K562 (cell line): Measurements from ENCODE around the gene CMIP. TPM values are rescaled to one million over a fixed set of nuclear protein-coding genes. Genes with fewer than 3 reads are reported as not detected.

ENCODE experiments used
- CREM ChIP-seq: IDR thresholded peaks from 2 replicates; pipeline ENCODE4 v1.6.1; 2014; ENCODE audit warnings: antibody characterized with exemption, low read depth
- CTCF ChIP-seq, 3 experiments: IDR thresholded peaks in 2 of 3; conservative IDR thresholded peaks in 1 of 3; 2 replicates each; pipeline ENCODE4 v1.5.1; 2011 to 2012; ENCODE audit warnings: low read length in 3 of 3, mild to moderate bottlenecking in 3 of 3, control low read depth in 2 of 3, improper control_type of control experiment in 1 of 3, inconsistent platforms in 1 of 3, low read depth in 1 of 3, mixed read lengths in 1 of 3, moderate library complexity in 1 of 3; ENCODE audit not compliant: insufficient read depth in 2 of 3
- ETS2 ChIP-seq: IDR thresholded peaks from 2 replicates; pipeline ENCODE4 v1.6.1; 2016; ENCODE audit warnings: borderline replicate concordance, missing genetic modification characterization, mild to moderate bottlenecking, moderate library complexity, missing compliant biosample characterization; ENCODE audit not compliant: poor library complexity, severe bottlenecking
- FOXA3 ChIP-seq, 2 experiments: fragments of 450-650 bp in 1 of 2; sonication (generic) in 1 of 2; formaldehyde crosslinking; IDR thresholded peaks in 1 of 2; conservative IDR thresholded peaks in 1 of 2; 2 replicates each; pipeline versions ENCODE4 v1.4.0 to v1.8.0; 2020 to 2022; ENCODE audit warnings: mild to moderate bottlenecking in 2 of 2, missing genetic modification reagents in 1 of 2
- FOXJ2 ChIP-seq: fragments of 200-800 bp; sonication (Bioruptor generic); IDR thresholded peaks from 2 replicates; pipeline ENCODE4 v1.6.1; 2016; ENCODE audit warnings: missing genetic modification characterization, missing compliant biosample characterization
- HDAC1 ChIP-seq, 2 experiments: fragments of 450-650 bp; IDR thresholded peaks; 2 replicates each; pipeline ENCODE4 v1.6.1; 2016 to 2017; ENCODE audit warnings: inconsistent platforms in 1 of 2, mild to moderate bottlenecking in 1 of 2, moderate library complexity in 1 of 2
- HDAC2 ChIP-seq: fragments of 450-650 bp; IDR thresholded peaks from 2 replicates; pipeline ENCODE4 v1.6.1; 2016; ENCODE audit warnings: mild to moderate bottlenecking
- JUND ChIP-seq, 2 experiments: IDR thresholded peaks; 2 replicates in 1 of 2; 3 replicates in 1 of 2; pipeline ENCODE4 v1.6.1; 2011; ENCODE audit warnings: borderline replicate concordance in 2 of 2, low read depth in 2 of 2, low read length in 2 of 2, improper control_type of control experiment in 1 of 2, missing biosample characterization in 1 of 2, missing genetic modification characterization in 1 of 2, missing genetic modification reagents in 1 of 2
- KLF16 ChIP-seq: IDR thresholded peaks from 2 replicates; pipeline ENCODE4 v1.6.1; 2016; ENCODE audit warnings: antibody characterized with exemption
- LEF1 ChIP-seq: fragments of 450-650 bp; IDR thresholded peaks from 2 replicates; pipeline ENCODE4 v1.6.1; 2016; ENCODE audit warnings: mild to moderate bottlenecking
- MEIS2 ChIP-seq: fragments of 450-650 bp; IDR thresholded peaks from 2 replicates; pipeline ENCODE4 v1.6.1; 2014; ENCODE audit warnings: mild to moderate bottlenecking; ENCODE audit not compliant: partially characterized antibody
- RBBP5 ChIP-seq: fragments of 200-600 bp; sonication (generic); IDR thresholded peaks from 2 replicates; pipeline ENCODE4 v1.6.1; 2012; ENCODE audit warnings: borderline replicate concordance, mild to moderate bottlenecking, low read length, control low read depth, inconsistent platforms; ENCODE audit not compliant: insufficient read depth, poor library complexity, severe bottlenecking
- RCOR1 ChIP-seq, 2 experiments: IDR thresholded peaks; 2 replicates each; pipeline ENCODE4 v1.6.1; 2012; ENCODE audit warnings: low read depth in 2 of 2, low read length in 2 of 2, borderline replicate concordance in 1 of 2, improper control_type of control experiment in 1 of 2
- SMAD1 ChIP-seq: fragments of 150-350 bp; IDR thresholded peaks from 2 replicates; pipeline ENCODE4 v1.6.1; 2014; ENCODE audit warnings: low read length, low read depth; ENCODE audit not compliant: partially characterized antibody
- ZNF280B ChIP-seq: fragments of 250-450 bp; sonication (Bioruptor Pico); IDR thresholded peaks from 2 replicates; pipeline ENCODE4 v1.5.1; 2021; ENCODE audit warnings: mild to moderate bottlenecking
- ZNF584 ChIP-seq: fragments of 200-800 bp; sonication (Bioruptor generic); IDR thresholded peaks from 2 replicates; pipeline ENCODE4 v1.6.1; 2016; ENCODE audit warnings: low read depth, mild to moderate bottlenecking, missing genetic modification characterization, missing compliant biosample characterization
- polyA plus RNA-seq, 8 experiments: library from polyadenylated mRNA; depleted of rRNA in 4 of 8; stranded (reverse) in 5 of 8; unstranded in 3 of 8; fragments of >200 nt; fragmentation: Nextera tagmentation in 2 of 8; fragmentation: Illumina TruSeq in 1 of 8; extraction: Ambion mirVana in 2 of 8; extraction: Trizol in 1 of 8; gene quantifications; 2 replicates each; pipeline versions ENCODE4 v1.2.1 to v1.2.3, GENCODE V29; 2011 to 2014; ENCODE audit warnings: inconsistent platforms in 1 of 8, missing spikeins in 1 of 8
- total RNA-seq, 7 experiments: library from RNA; depleted of rRNA in 6 of 7; stranded (reverse); fragments of >200 nt in 6 of 7; fragmentation: Illumina TruSeq in 2 of 7; extraction: Trizol in 2 of 7; gene quantifications; 2 replicates each; pipeline versions ENCODE4 v1.2.1 to v1.2.3, GENCODE V29; 2011 to 2021; ENCODE audit warnings: low replicate concordance in 1 of 7
- TF ChIP-seq, protein P1 (sequence below): sonication (generic); formaldehyde crosslinking; IDR thresholded peaks from 2 replicates; pipeline ENCODE4 v1.8.0; 2022; ENCODE audit warnings: missing genetic modification reagents, mild to moderate bottlenecking, moderate library complexity, borderline replicate concordance
- TF ChIP-seq, protein P2 (sequence below): IDR thresholded peaks from 2 replicates; pipeline ENCODE4 v1.6.1; 2012; ENCODE audit warnings: low read depth, low read length, improper control_type of control experiment, borderline replicate concordance

The CMIP gene
- total and polyA plus RNA-seq, 9 of the 15 experiments (the other 6 are each of a cell fraction or from before 2014, with no cell fraction given), result 0.94 to 82.5 (median 10.3) TPM

DNA sequence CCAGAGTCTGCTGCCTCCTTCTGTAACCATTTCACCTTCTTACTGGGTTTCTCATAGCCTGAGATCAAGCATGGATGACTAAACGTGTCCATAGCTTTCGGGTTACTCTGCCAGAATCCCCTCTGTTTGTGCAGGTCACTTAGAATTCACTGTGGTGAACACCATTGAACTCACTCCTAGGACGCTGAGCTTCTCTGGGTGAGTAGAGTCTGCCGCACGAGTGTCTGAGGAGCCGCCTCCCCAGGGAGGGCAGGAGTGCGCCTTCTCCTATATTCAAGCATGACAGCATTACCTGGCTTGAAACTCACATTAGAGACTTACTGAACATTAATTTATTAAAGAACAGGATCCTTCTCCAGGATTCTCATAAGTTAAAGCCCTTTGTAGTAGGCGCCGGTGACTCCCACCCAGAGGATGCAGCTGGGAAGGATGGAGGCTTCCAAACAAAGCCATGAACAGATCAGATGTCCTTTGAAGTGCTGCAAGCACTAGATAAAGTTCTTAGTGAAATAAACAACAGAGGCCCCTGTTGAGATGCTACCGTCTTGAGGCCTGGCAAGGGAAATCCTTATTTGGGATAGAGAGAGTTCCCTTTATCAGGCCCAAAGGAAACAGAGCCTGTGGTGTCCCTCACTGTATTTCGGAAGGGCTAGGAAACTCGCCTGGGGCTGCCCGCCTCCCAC, 189.9 kb downstream of the CMIP start (continued):
- TF ChIP-seq RCOR1 (IDR thresholded peaks at IDR 0.05; ENCODE audit: borderline replicate concordance in 1 of 2, low read depth in 2 of 2, low read length in 2 of 2), result peak in 1 of 2 experiments; percentile 91; a peak in 3 of 4 replicates
- TF ChIP-seq RBBP5, result peak; percentile 54
- peak in 1 of 2 experiments; percentile 44; a peak in 2 of 4 replicates for TF ChIP-seq FOXA3 (CRISPR knock-in tag; conservative IDR thresholded peaks at IDR 0.05 in 1 of 2, IDR thresholded peaks at IDR 0.05 in 1 of 2)
- TF ChIP-seq CREM, result 0 out of 2 replicates have a peak, but pooled peaks have one; percentile 30
- TF ChIP-seq LEF1, result peak; percentile 87
- TF ChIP-seq FOXJ2 (tag), result peak; percentile 43; the same call in 1 of the 2 replicates
- TF ChIP-seq JUND (IDR thresholded peaks at IDR 0.05; ENCODE audit: borderline replicate concordance, low read depth, low read length), result peak; percentile 45
- TF ChIP-seq JUND (tag; IDR thresholded peaks at IDR 0.05; ENCODE audit: borderline replicate concordance, low read depth, low read length), result peak; percentile 62; the same call in 1 of the 3 replicates
- TF ChIP-seq, protein P1, sequence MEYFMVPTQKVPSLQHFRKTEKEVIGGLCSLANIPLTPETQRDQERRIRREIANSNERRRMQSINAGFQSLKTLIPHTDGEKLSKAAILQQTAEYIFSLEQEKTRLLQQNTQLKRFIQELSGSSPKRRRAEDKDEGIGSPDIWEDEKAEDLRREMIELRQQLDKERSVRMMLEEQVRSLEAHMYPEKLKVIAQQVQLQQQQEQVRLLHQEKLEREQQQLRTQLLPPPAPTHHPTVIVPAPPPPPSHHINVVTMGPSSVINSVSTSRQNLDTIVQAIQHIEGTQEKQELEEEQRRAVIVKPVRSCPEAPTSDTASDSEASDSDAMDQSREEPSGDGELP (CRISPR knock-in tag), result peak; percentile 73
- peak in 1 of 3 experiments; percentile 10; a peak in 1 of 6 replicates for TF ChIP-seq CTCF (IDR thresholded peaks at IDR 0.05 in 2 of 3, conservative IDR thresholded peaks at IDR 0.05 in 1 of 3; ENCODE audit: insufficient read depth in 2 of 3, low read depth in 1 of 3, low read length in 3 of 3)
- TF ChIP-seq HDAC2, result peak; percentile 79
- peak; percentile 25 for TF ChIP-seq SMAD1
- TF ChIP-seq ZNF584 (CRISPR knock-in tag), result peak; percentile 77
- no peak for TF ChIP-seq ZNF280B (CRISPR knock-in tag)
- TF ChIP-seq, protein P2, sequence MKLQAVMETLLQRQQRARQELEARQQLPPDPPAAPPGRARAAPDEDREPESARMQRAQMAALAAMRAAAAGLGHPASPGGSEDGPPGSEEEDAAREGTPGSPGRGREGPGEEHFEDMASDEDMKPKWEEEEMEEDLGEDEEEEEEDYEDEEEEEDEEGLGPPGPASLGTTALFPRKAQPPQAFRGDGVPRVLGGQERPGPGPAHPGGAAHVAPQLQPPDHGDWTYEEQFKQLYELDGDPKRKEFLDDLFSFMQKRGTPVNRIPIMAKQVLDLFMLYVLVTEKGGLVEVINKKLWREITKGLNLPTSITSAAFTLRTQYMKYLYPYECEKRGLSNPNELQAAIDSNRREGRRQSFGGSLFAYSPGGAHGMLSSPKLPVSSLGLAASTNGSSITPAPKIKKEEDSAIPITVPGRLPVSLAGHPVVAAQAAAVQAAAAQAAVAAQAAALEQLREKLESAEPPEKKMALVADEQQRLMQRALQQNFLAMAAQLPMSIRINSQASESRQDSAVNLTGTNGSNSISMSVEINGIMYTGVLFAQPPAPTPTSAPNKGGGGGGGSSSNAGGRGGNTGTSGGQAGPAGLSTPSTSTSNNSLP, result 0 out of 2 replicates have a peak, but pooled peaks have one; percentile 68
- TF ChIP-seq KLF16, result peak; percentile 82
- peak in 1 of 2 experiments; percentile 33; a peak in 1 of 4 replicates for TF ChIP-seq HDAC1 (IDR thresholded peaks at IDR 0.05)
- TF ChIP-seq ETS2 (tag), result no peak
- TF ChIP-seq MEIS2, result peak; percentile 11
